Measurements from ENCODE around the gene NOD1. TPM values are rescaled to one million over a fixed set of nuclear protein-coding genes. Genes with fewer than 3 reads are reported as not detected.

The NOD1 gene
- total and polyA plus RNA-seq, 2 of the 8 experiments (the other 6 are each of a cell fraction or from before 2014, with no cell fraction given), result 3.8 to 6.5 TPM

DNA sequence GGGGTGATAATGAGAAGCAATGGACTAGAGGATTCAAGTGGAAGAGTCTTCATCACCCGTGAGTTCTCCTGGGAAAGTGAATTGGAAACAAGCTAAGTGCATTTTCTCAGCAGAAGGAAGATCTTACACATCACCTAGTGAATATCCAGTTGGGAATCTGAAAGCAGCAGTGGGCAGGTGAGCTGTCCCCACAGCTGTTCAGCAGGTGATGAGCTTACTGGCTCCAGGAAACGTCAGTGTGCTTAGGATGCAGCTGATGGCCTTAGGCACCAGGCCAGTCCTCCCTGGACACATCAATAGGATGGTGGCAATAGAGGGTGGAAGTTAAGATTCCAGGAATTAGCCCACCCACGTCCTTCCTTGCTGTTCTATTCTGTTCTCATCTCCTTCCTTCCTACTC, 66.7 kb downstream of the NOD1 start (continued):
- TF ChIP-seq, protein P1, sequence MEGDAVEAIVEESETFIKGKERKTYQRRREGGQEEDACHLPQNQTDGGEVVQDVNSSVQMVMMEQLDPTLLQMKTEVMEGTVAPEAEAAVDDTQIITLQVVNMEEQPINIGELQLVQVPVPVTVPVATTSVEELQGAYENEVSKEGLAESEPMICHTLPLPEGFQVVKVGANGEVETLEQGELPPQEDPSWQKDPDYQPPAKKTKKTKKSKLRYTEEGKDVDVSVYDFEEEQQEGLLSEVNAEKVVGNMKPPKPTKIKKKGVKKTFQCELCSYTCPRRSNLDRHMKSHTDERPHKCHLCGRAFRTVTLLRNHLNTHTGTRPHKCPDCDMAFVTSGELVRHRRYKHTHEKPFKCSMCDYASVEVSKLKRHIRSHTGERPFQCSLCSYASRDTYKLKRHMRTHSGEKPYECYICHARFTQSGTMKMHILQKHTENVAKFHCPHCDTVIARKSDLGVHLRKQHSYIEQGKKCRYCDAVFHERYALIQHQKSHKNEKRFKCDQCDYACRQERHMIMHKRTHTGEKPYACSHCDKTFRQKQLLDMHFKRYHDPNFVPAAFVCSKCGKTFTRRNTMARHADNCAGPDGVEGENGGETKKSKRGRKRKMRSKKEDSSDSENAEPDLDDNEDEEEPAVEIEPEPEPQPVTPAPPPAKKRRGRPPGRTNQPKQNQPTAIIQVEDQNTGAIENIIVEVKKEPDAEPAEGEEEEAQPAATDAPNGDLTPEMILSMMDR (IDR thresholded peaks at IDR 0.05; ENCODE audit: control extremely low read depth in 1 of 3, insufficient read depth in 1 of 3, low read depth in 1 of 3, low read length in 3 of 3), result no peak
- TF ChIP-seq KDM4A (IDR thresholded peaks at IDR 0.05; ENCODE audit: low read depth, low read length, severe bottlenecking), result no peak
- no peak for TF ChIP-seq TAF7 (optimal IDR thresholded peaks at IDR 0.05; ENCODE audit: borderline replicate concordance, low read depth, low read length)

All from H1 (cell line).